PC-9 (cell line): Measurements from ENCODE around the gene MYBPC3. TPM values are rescaled to one million over a fixed set of nuclear protein-coding genes. Genes with fewer than 3 reads are reported as not detected.

ENCODE experiments used
- BruUV-seq: library from RNA; stranded (reverse); fragments of 400-500 nt; replicated peaks from 2 replicates; lab custom pipeline; 2021; lab: Mats Ljungman, UMichigan
- CTCF ChIA-PET: fragments of 300-600 bp; sonication (Branson Sonifier 250); formaldehyde crosslinking; loops from one replicate; lab custom pipeline; 2022; ENCODE audit warnings: antibody characterized with exemption; lab: Charles Lee
- POLR2A ChIA-PET: fragments of 300-600 bp; sonication (Branson Sonifier 250); formaldehyde crosslinking; loops from one replicate; lab custom pipeline; 2022; ENCODE audit warnings: antibody characterized with exemption; ENCODE audit not compliant: unreplicated experiment; lab: Charles Lee
- DNase-seq, 2 experiments: peaks; one replicate each; pipeline versions ENCODE4 v3.0.0 to v3.0.0-alpha.2; 2015 to 2022; ENCODE audit warnings: mixed read lengths in 1 of 2
- H2AFZ ChIP-seq: fragments of 200-600 bp; sonication (generic); 2 replicates; pipeline ENCODE4 v1.8.1; 2017; ENCODE audit warnings: antibody characterized with exemption
- H3F3A ChIP-seq: fragments of 200-600 bp; sonication (generic); 2 replicates; pipeline ENCODE4 v1.8.1; 2017; ENCODE audit warnings: antibody characterized with exemption, mild to moderate bottlenecking, low read depth; ENCODE audit not compliant: insufficient read depth
- H3K27ac ChIP-seq: fragments of 200-600 bp; sonication (generic); 2 replicates; pipeline ENCODE4 v1.6.1; 2016; ENCODE audit warnings: mixed run types
- H3K27me3 ChIP-seq: fragments of 200-600 bp; sonication (generic); 2 replicates; pipeline ENCODE4 v1.6.1; 2016; ENCODE audit warnings: low read depth, mixed run types; ENCODE audit not compliant: insufficient read depth
- H3K36me3 ChIP-seq: fragments of 200-600 bp; sonication (generic); 2 replicates; pipeline ENCODE4 v1.6.1; 2016; ENCODE audit warnings: low read depth, mixed run types
- H3K4me1 ChIP-seq: fragments of 200-600 bp; sonication (generic); replicated peaks from 2 replicates; pipeline ENCODE4 v1.6.1; 2016; ENCODE audit warnings: mixed run types; ENCODE audit not compliant: insufficient read depth
- H3K4me2 ChIP-seq: fragments of 200-600 bp; sonication (generic); 2 replicates; pipeline ENCODE4 v1.6.1; 2017; ENCODE audit warnings: mixed run types
- H3K4me3 ChIP-seq: fragments of 200-600 bp; sonication (generic); 2 replicates; pipeline ENCODE4 v1.6.1; 2016; ENCODE audit warnings: mixed run types
- H3K79me2 ChIP-seq: fragments of 200-600 bp; sonication (generic); 2 replicates; pipeline ENCODE4 v1.6.1; 2017; ENCODE audit warnings: low read depth, mixed run types
- H3K9me2 ChIP-seq: fragments of 200-600 bp; sonication (generic); 2 replicates; pipeline ENCODE4 v1.8.1; 2017; ENCODE audit warnings: mild to moderate bottlenecking; ENCODE audit not compliant: insufficient read depth
- H3K9me3 ChIP-seq: fragments of 200-600 bp; sonication (generic); 2 replicates; pipeline ENCODE4 v1.8.1; 2016; ENCODE audit warnings: low read depth; ENCODE audit not compliant: insufficient read depth
- H4K20me1 ChIP-seq: fragments of 200-600 bp; sonication (generic); 2 replicates; pipeline ENCODE4 v1.8.1; 2017; ENCODE audit not compliant: insufficient read depth
- EZH2 ChIP-seq: fragments of 200-600 bp; sonication (generic); IDR thresholded peaks from 2 replicates; pipeline ENCODE4 v1.8.0; 2017; ENCODE audit warnings: antibody characterized with exemption, low read depth
- intact Hi-C: fragments of 100-400 bp; cut with micrococcal nuclease; formaldehyde crosslinking; loops from one replicate; pipeline ENCODE4 v1.10.0; 2022; ENCODE audit not compliant: unreplicated experiment
- total RNA-seq: library from RNA; stranded (reverse); gene quantifications from 2 replicates; pipeline ENCODE4 v1.2.3, GENCODE V29; 2021
- TF ChIP-seq, protein P1 (sequence below): fragments of 200-600 bp; sonication (generic); conservative IDR thresholded peaks from 2 replicates; pipeline ENCODE4 v1.6.1; 2017; ENCODE audit warnings: mixed run types, antibody characterized with exemption, mild to moderate bottlenecking, moderate library complexity

Gene MYBPC3
- total RNA-seq, 1 experiment from 2014 or later, result not detected

- TF ChIP-seq, protein P1, sequence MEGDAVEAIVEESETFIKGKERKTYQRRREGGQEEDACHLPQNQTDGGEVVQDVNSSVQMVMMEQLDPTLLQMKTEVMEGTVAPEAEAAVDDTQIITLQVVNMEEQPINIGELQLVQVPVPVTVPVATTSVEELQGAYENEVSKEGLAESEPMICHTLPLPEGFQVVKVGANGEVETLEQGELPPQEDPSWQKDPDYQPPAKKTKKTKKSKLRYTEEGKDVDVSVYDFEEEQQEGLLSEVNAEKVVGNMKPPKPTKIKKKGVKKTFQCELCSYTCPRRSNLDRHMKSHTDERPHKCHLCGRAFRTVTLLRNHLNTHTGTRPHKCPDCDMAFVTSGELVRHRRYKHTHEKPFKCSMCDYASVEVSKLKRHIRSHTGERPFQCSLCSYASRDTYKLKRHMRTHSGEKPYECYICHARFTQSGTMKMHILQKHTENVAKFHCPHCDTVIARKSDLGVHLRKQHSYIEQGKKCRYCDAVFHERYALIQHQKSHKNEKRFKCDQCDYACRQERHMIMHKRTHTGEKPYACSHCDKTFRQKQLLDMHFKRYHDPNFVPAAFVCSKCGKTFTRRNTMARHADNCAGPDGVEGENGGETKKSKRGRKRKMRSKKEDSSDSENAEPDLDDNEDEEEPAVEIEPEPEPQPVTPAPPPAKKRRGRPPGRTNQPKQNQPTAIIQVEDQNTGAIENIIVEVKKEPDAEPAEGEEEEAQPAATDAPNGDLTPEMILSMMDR, result no peak
- no peak for TF ChIP-seq EZH2
- POLR2A ChIA-PET, result interaction anchor here (0.6 kb wide), 1 partner anchor 557 kb away, joined by 6 read pairs; no protein-coding TSS in a partner anchor
- Histone ChIP-seq H3K4me2 (no peak overlapping the region), H3K36me3 (no peaks in the 10 kb centered on the region), H3K4me3 (no peak overlapping the region), H3K79me2 (no peaks in the 10 kb centered on the region), H2AFZ (no peak overlapping the region), H3K27me3 (no peaks in the 10 kb centered on the region), H3F3A (no peaks in the 10 kb centered on the region), H3K9me3 (no peaks in the 10 kb centered on the region), H4K20me1 (no peaks in the 10 kb centered on the region), H3K4me1 (no peaks in the 10 kb centered on the region), H3K9me2 (no peaks in the 10 kb centered on the region), H3K27ac (no peak overlapping the region)
- no peak for DNase-seq
- CTCF ChIA-PET, result no interaction called here
- BruUV-seq, result no TSS peak
- intact Hi-C loops, result no loop called here
Observed at GRCh38 chr11:47379317-47379716, 26.8 kb upstream of the MYBPC3 start.

- ChIA-PET CTCF (no interaction called here), POLR2A (interaction anchor here (0.6 kb wide), 1 partner anchor 557 kb away, joined by 6 read pairs; no protein-coding TSS in a partner anchor)
Observed at GRCh38 chr11:47378836-47379170, 26.3 kb upstream of the MYBPC3 start.

GRCh38 chr11:47378010-47378835 lies 25.7 kb upstream of the MYBPC3 start, which contains the start of gene SPI1:
TSS of gene SPI1 (minus strand) at chr11:47378547. CDS start at chr11:47378353, 194 bp downstream.
- no peak within 1 kb of the TSS for H2AFZ ChIP-seq
- ChIA-PET CTCF (no interaction called here), POLR2A (interaction anchor here (0.6 kb wide), 1 partner anchor 556 kb away, joined by 6 read pairs; no protein-coding TSS in a partner anchor)
- H3K4me2 ChIP-seq, result no peak within 1 kb of the TSS
- H4K20me1 ChIP-seq, result no peaks in the 10 kb centered on the region
- no peaks in the 10 kb centered on the region for H3K79me2 ChIP-seq
- BruUV-seq, result no TSS peak
- H3K4me1 ChIP-seq, result no peaks in the 10 kb centered on the region
- H3K9me2 ChIP-seq, result no peaks in the 10 kb centered on the region
- H3K36me3 ChIP-seq, result no peaks in the 10 kb centered on the region
- TF ChIP-seq, protein P1, result no peak
- no peak for TF ChIP-seq EZH2
- peak in 1 of 2 experiments; percentile 34 for DNase-seq
- intact Hi-C loops, result no loop called here
- H3K9me3 ChIP-seq, result no peaks in the 10 kb centered on the region
- H3K4me3 ChIP-seq, result no peak within 1 kb of the TSS
- H3K27ac ChIP-seq, result no peak within 1 kb of the TSS
- H3K27me3 ChIP-seq, result no peaks in the 10 kb centered on the region
- H3F3A ChIP-seq, result no peaks in the 10 kb centered on the region

More at GRCh38 chr11:47378836-47379170, 26.3 kb upstream of the MYBPC3 start:
- no TSS peak for BruUV-seq
- no peak for DNase-seq
- H3F3A ChIP-seq, result no peaks in the 10 kb centered on the region
- no peaks in the 10 kb centered on the region for H3K79me2 ChIP-seq
- no peaks in the 10 kb centered on the region for H3K36me3 ChIP-seq
- no peaks in the 10 kb centered on the region for H3K9me2 ChIP-seq
- H3K4me2 ChIP-seq, result no peak overlapping the region
- no peak overlapping the region for H3K27ac ChIP-seq
- intact Hi-C loops, result no loop called here
- TF ChIP-seq EZH2, result no peak
- TF ChIP-seq, protein P1, result no peak
- no peaks in the 10 kb centered on the region for H3K27me3 ChIP-seq
- H2AFZ ChIP-seq, result no peak overlapping the region
- no peak overlapping the region for H3K4me3 ChIP-seq
- H4K20me1 ChIP-seq, result no peaks in the 10 kb centered on the region
- no peaks in the 10 kb centered on the region for H3K9me3 ChIP-seq
- H3K4me1 ChIP-seq, result no peaks in the 10 kb centered on the region
